SK-N-SH treated with all-trans-retinoic acid at 6 μM for 48 hours (cell line): ENCODE results near the gene MGMT.

ENCODE experiments used
- ATAC-seq: fragments of 200-7000 bp; cut with Tn5 transposase; 3 replicates; pipeline ENCODE4 v1.9.1; 2020; ENCODE audit warnings: mild to moderate bottlenecking, moderate library complexity
- ARNTL ChIP-seq: fragments of 450-650 bp; formaldehyde crosslinking; IDR thresholded peaks from 2 replicates; pipeline ENCODE4 v1.5.0; 2020; ENCODE audit warnings: low read depth, mild to moderate bottlenecking, moderate library complexity, borderline replicate concordance
- BACH2 ChIP-seq: fragments of 250-450 bp; sonication (Bioruptor Pico); IDR thresholded peaks from 2 replicates; pipeline ENCODE4 v1.9.0; 2021; ENCODE audit warnings: mild to moderate bottlenecking, borderline replicate concordance
- CREB5 ChIP-seq: fragments of 250-450 bp; sonication (Bioruptor Pico); IDR thresholded peaks from 2 replicates; pipeline ENCODE4 v1.5.1; 2020; ENCODE audit warnings: low read depth, mild to moderate bottlenecking, moderate library complexity
- CSDC2 ChIP-seq: fragments of 250-450 bp; sonication (Bioruptor Pico); IDR thresholded peaks from 2 replicates; pipeline ENCODE4 v1.5.0; 2020; ENCODE audit warnings: mild to moderate bottlenecking, moderate library complexity
- ESRRG ChIP-seq: fragments of 250-450 bp; sonication (Bioruptor Pico); IDR thresholded peaks from 2 replicates; pipeline ENCODE4 v1.6.1; 2021; ENCODE audit warnings: mild to moderate bottlenecking
- GLIS3 ChIP-seq: fragments of 250-450 bp; sonication (Bioruptor Pico); IDR thresholded peaks from 2 replicates; pipeline ENCODE4 v1.5.0; 2020; ENCODE audit warnings: mild to moderate bottlenecking, moderate library complexity
- ISL1 ChIP-seq: fragments of 250-450 bp; sonication (Bioruptor Pico); IDR thresholded peaks from 2 replicates; pipeline ENCODE4 v2.1.2; 2022; ENCODE audit warnings: mild to moderate bottlenecking, moderate library complexity
- OSR1 ChIP-seq: fragments of 250-450 bp; sonication (Bioruptor Pico); IDR thresholded peaks from 2 replicates; pipeline ENCODE4 v1.8.0; 2022; ENCODE audit warnings: moderate library complexity, mild to moderate bottlenecking, inconsistent platforms
- PATZ1 ChIP-seq: fragments of 250-450 bp; sonication (Bioruptor Pico); IDR thresholded peaks from 2 replicates; pipeline ENCODE4 v1.8.0; 2020; ENCODE audit warnings: mild to moderate bottlenecking, moderate library complexity, borderline replicate concordance
- PPARA ChIP-seq: fragments of 250-450 bp; sonication (Bioruptor Pico); IDR thresholded peaks from 2 replicates; pipeline ENCODE4 v1.5.0; 2020; ENCODE audit warnings: mild to moderate bottlenecking, borderline replicate concordance
- RARB ChIP-seq: fragments of 250-450 bp; sonication (Bioruptor Pico); IDR thresholded peaks from 2 replicates; pipeline ENCODE4 v1.8.0; 2021; ENCODE audit warnings: mild to moderate bottlenecking, moderate library complexity
- SNAI2 ChIP-seq: fragments of 250-450 bp; sonication (Bioruptor Pico); IDR thresholded peaks from 2 replicates; pipeline ENCODE4 v1.5.0; 2020; ENCODE audit warnings: mild to moderate bottlenecking, moderate library complexity
- TOX ChIP-seq: fragments of 250-450 bp; sonication (Bioruptor Pico); IDR thresholded peaks from 2 replicates; pipeline ENCODE4 v1.8.0; 2021; ENCODE audit warnings: mild to moderate bottlenecking, moderate library complexity, borderline replicate concordance
- TSHZ2 ChIP-seq: fragments of 250-450 bp; sonication (Bioruptor Pico); IDR thresholded peaks from 2 replicates; pipeline ENCODE4 v1.5.0; 2020; ENCODE audit warnings: mild to moderate bottlenecking, moderate library complexity
- ZC3H10 ChIP-seq: fragments of 250-450 bp; sonication (Bioruptor Pico); IDR thresholded peaks from 2 replicates; pipeline ENCODE4 v1.5.1; 2021; ENCODE audit warnings: mild to moderate bottlenecking, moderate library complexity
- ZFP3 ChIP-seq: fragments of 250-450 bp; sonication (Bioruptor Pico); IDR thresholded peaks from 2 replicates; pipeline ENCODE4 v1.5.0; 2020; ENCODE audit warnings: mild to moderate bottlenecking, moderate library complexity
- ZFP30 ChIP-seq: fragments of 450-650 bp; formaldehyde crosslinking; IDR thresholded peaks from 2 replicates; pipeline ENCODE4 v1.5.0; 2022; ENCODE audit warnings: mild to moderate bottlenecking, moderate library complexity
- ZNF565 ChIP-seq: fragments of 450-650 bp; formaldehyde crosslinking; conservative IDR thresholded peaks from 2 replicates; pipeline ENCODE4 v1.5.0; 2020; ENCODE audit warnings: low read depth, mild to moderate bottlenecking, moderate library complexity
- ZNF70 ChIP-seq: fragments of 450-650 bp; formaldehyde crosslinking; IDR thresholded peaks from 2 replicates; pipeline ENCODE4 v1.5.0; 2020; ENCODE audit warnings: mild to moderate bottlenecking, moderate library complexity
- ZNF8 ChIP-seq: fragments of 450-650 bp; formaldehyde crosslinking; IDR thresholded peaks from 2 replicates; pipeline ENCODE4 v1.5.0; 2020; ENCODE audit warnings: mild to moderate bottlenecking, moderate library complexity
- TF ChIP-seq, protein P1 (sequence below): fragments of 250-450 bp; sonication (Bioruptor Pico); IDR thresholded peaks from 2 replicates; pipeline ENCODE4 v1.8.0; 2021; ENCODE audit warnings: low read depth, mild to moderate bottlenecking, moderate library complexity, borderline replicate concordance
- TF ChIP-seq, protein P2 (sequence below): fragments of 250-450 bp; sonication (Bioruptor Pico); IDR thresholded peaks from 2 replicates; pipeline ENCODE4 v1.5.1; 2021; ENCODE audit warnings: mild to moderate bottlenecking, moderate library complexity

The MGMT gene

GRCh38 chr10:129769381-129770116, 302.5 kb downstream of the MGMT start (continued):
- TF ChIP-seq CREB5 (CRISPR knock-in tag) (no peak), ZFP3 (no peak), SNAI2 (CRISPR knock-in tag) (no peak), ZC3H10 (CRISPR knock-in tag) (no peak), ISL1 (CRISPR knock-in tag) (no peak), ZNF8 (no peak), ZFP30 (CRISPR knock-in tag) (no peak), GLIS3 (CRISPR knock-in tag) (no peak), ZNF70 (CRISPR knock-in tag) (no peak), ZNF565 (CRISPR knock-in tag) (no peak)

GRCh38 chr10:129770286-129770685, 303.2 kb downstream of the MGMT start:
- no peak for ATAC-seq
- no peak for TF ChIP-seq PATZ1 (CRISPR knock-in tag)
- TF ChIP-seq TSHZ2: no peak
- no peak for TF ChIP-seq ZNF70 (CRISPR knock-in tag)
- TF ChIP-seq RARB (CRISPR knock-in tag): no peak
- TF ChIP-seq SNAI2 (CRISPR knock-in tag): no peak
- no peak for TF ChIP-seq OSR1 (CRISPR knock-in tag)
- TF ChIP-seq ESRRG (CRISPR knock-in tag): no peak
- TF ChIP-seq ZNF565 (CRISPR knock-in tag): no peak
- no peak for TF ChIP-seq CSDC2 (CRISPR knock-in tag)
- no peak for TF ChIP-seq ZNF8
- TF ChIP-seq PPARA (CRISPR knock-in tag): no peak
- TF ChIP-seq TOX (CRISPR knock-in tag): no peak
- TF ChIP-seq CREB5 (CRISPR knock-in tag): no peak
- no peak for TF ChIP-seq ARNTL
- TF ChIP-seq ZC3H10 (CRISPR knock-in tag): no peak
- no peak for TF ChIP-seq ZFP30 (CRISPR knock-in tag)
- no peak for TF ChIP-seq GLIS3 (CRISPR knock-in tag)
- TF ChIP-seq, protein P1, sequence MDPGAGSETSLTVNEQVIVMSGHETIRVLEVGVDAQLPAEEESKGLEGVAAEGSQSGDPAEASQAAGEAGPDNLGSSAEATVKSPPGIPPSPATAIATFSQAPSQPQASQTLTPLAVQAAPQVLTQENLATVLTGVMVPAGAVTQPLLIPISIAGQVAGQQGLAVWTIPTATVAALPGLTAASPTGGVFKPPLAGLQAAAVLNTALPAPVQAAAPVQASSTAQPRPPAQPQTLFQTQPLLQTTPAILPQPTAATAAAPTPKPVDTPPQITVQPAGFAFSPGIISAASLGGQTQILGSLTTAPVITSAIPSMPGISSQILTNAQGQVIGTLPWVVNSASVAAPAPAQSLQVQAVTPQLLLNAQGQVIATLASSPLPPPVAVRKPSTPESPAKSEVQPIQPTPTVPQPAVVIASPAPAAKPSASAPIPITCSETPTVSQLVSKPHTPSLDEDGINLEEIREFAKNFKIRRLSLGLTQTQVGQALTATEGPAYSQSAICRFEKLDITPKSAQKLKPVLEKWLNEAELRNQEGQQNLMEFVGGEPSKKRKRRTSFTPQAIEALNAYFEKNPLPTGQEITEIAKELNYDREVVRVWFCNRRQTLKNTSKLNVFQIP (CRISPR knock-in tag): no peak
- TF ChIP-seq ISL1 (CRISPR knock-in tag): no peak

DNA sequence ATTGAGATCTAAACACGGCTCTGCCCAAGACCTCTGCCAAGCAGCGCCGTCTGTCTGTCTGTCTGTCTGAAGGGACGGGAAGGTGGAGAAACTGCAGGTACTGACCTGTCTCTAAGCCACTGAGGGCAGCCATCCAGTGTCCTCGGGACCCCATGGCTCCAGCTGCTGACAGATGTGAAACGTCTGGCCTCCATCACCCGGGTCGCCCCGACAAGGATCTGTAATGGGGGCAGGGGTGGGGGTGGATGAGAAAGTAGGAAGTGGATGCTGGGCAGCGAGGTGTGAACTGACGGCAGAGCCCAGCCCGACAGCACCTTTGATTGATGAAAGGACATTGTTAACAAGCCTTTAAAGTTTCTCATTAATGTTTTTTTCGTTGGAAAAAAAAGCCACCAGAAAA, 304.0 kb downstream of the MGMT start:
- ATAC-seq: no peak
- no peak for TF ChIP-seq ZFP3
- TF ChIP-seq CREB5 (CRISPR knock-in tag): no peak
- no peak for TF ChIP-seq ARNTL
- no peak for TF ChIP-seq BACH2 (CRISPR knock-in tag)
- TF ChIP-seq, protein P2, sequence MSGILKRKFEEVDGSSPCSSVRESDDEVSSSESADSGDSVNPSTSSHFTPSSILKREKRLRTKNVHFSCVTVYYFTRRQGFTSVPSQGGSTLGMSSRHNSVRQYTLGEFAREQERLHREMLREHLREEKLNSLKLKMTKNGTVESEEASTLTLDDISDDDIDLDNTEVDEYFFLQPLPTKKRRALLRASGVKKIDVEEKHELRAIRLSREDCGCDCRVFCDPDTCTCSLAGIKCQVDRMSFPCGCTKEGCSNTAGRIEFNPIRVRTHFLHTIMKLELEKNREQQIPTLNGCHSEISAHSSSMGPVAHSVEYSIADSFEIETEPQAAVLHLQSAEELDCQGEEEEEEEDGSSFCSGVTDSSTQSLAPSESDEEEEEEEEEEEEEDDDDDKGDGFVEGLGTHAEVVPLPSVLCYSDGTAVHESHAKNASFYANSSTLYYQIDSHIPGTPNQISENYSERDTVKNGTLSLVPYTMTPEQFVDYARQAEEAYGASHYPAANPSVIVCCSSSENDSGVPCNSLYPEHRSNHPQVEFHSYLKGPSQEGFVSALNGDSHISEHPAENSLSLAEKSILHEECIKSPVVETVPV (CRISPR knock-in tag): no peak
- TF ChIP-seq RARB (CRISPR knock-in tag): no peak
- no peak for TF ChIP-seq ISL1 (CRISPR knock-in tag)
- TF ChIP-seq ZFP30 (CRISPR knock-in tag): no peak
- TF ChIP-seq TOX (CRISPR knock-in tag): no peak
- no peak for TF ChIP-seq PATZ1 (CRISPR knock-in tag)
- TF ChIP-seq ZNF70 (CRISPR knock-in tag): no peak
